ENCODE results near the gene ARID1B.

- no peak for TF ChIP-seq REST (IDR thresholded peaks at IDR 0.05; ENCODE audit: insufficient read depth in 1 of 2, low read depth in 2 of 2, low read length in 2 of 2)
- TF ChIP-seq POLR2AphosphoS5 (IDR thresholded peaks at IDR 0.05; ENCODE audit: low read depth, low read length), result no peak
- no peak for TF ChIP-seq SIN3A (IDR thresholded peaks at IDR 0.05; ENCODE audit: borderline replicate concordance, insufficient read depth, low read length)
- TF ChIP-seq TAF1 (IDR thresholded peaks at IDR 0.05; ENCODE audit: borderline replicate concordance, insufficient read depth, low read length), result no peak
- no peak for TF ChIP-seq FOXP2 (optimal IDR thresholded peaks at IDR 0.05; ENCODE audit: borderline replicate concordance, extremely low read depth, extremely low read length, insufficient read depth)
These were observed 393.4 kb downstream of the ARID1B start for GRCh38 chr6:157170535-157170934.
